HUES6 (cell line): ENCODE data around the gene ICOS.

Experiments
- H3K27ac ChIP-seq: 2 replicates; pipeline ENCODE4 v1.7.0; 2013; ENCODE audit warnings: low read depth, mild to moderate bottlenecking, low read length, inconsistent platforms
- H3K27me3 ChIP-seq: 2 replicates; pipeline ENCODE4 v1.6.1; 2013; ENCODE audit warnings: low read length; ENCODE audit not compliant: control insufficient read depth, insufficient read depth
- H3K36me3 ChIP-seq: 2 replicates; pipeline ENCODE4 v1.6.1; 2013; ENCODE audit warnings: low read length; ENCODE audit not compliant: control insufficient read depth, insufficient read depth
- H3K4me1 ChIP-seq: 2 replicates; pipeline ENCODE4 v1.6.1; 2013; ENCODE audit warnings: low read length; ENCODE audit not compliant: control insufficient read depth, insufficient read depth
- H3K4me3 ChIP-seq: 2 replicates; pipeline ENCODE4 v1.5.1; 2013; ENCODE audit warnings: low read depth, low read length
- H3K9ac ChIP-seq: one replicate; pipeline ENCODE4 v1.6.1; 2013; ENCODE audit warnings: mild to moderate bottlenecking, low read length
- H3K9me3 ChIP-seq: 2 replicates; pipeline ENCODE4 v1.6.1; 2013; ENCODE audit warnings: low read depth, low read length; ENCODE audit not compliant: control insufficient read depth, insufficient read depth

The ICOS gene

DNA sequence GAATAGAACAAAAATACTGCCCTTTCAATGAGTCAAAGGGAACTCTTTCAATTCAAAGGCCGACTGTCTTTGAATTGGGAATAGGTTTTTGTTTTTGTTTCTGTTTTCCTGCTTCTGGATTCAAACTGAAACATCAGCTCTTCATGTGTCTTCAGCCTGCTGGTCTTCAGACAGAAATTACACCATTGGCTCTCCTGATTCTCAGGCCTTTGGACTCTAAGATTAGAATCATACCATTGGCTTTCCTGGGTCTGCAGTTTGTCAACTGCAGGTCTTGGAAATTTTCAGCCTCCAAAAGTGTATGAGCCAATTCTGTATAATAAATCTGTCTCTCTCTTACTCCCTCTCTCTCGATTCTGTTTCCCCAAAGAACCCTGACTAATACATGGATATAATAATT, 37.9 kb upstream of the ICOS start:
- Histone ChIP-seq H3K4me1 (no peaks in the 10 kb centered on the region), H3K27me3 (no peaks in the 10 kb centered on the region), H3K9ac (no peak overlapping the region), H3K27ac (no peak overlapping the region), H3K9me3 (peaks cover 13% of the 10 kb centered on the region; the same call in 1 of the 2 replicates), H3K4me3 (no peak overlapping the region), H3K36me3 (no peaks in the 10 kb centered on the region)

DNA sequence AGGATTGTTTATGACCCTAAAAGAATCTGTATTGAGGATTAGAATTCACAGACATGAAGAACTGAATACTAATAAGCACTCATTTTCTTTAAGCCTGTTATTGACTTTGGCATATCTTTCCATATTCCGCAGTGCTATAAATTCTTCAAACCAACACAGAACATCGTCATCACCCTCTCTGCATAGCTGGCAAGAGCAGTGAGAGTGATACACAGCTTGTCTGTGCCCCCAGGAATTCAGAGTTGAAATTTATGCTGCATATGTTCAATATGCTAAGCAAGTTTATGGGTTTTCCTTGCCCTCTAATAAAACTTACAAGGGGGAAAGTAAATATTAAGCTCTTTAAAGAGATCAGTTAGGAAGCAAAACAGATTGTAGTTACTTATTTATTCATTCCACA, 36.3 kb upstream of the ICOS start:
- Histone ChIP-seq H3K4me1 (no peaks in the 10 kb centered on the region), H3K36me3 (no peaks in the 10 kb centered on the region), H3K27me3 (no peaks in the 10 kb centered on the region), H3K4me3 (no peak overlapping the region), H3K27ac (no peak overlapping the region), H3K9me3 (peaks cover 13% of the 10 kb centered on the region; the same call in 1 of the 2 replicates), H3K9ac (no peak overlapping the region)

DNA sequence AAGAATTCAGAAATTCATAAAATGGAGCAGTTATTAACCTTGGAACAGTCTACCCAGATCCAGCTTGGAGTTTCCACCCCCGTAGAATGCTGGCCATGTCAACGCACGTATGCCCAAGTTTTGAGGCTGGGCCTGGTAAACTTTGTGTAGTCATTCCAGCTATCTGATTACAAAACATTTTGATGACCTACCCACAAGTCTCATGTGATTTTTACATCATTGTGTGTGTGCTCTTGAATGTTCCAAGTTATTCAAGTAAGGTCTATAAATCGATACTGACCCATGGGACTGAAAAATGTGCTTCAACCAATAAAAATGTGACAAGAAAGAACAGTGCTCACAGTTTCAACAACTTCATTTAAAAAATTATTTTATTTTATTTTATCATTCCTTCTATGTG, 32.5 kb upstream of the ICOS start:
- Histone ChIP-seq H3K27ac (no peak overlapping the region), H3K4me1 (no peaks in the 10 kb centered on the region), H3K27me3 (no peaks in the 10 kb centered on the region), H3K9me3 (peaks cover 13% of the 10 kb centered on the region; the same call in 1 of the 2 replicates), H3K36me3 (no peaks in the 10 kb centered on the region), H3K9ac (no peak overlapping the region), H3K4me3 (no peak overlapping the region)

DNA sequence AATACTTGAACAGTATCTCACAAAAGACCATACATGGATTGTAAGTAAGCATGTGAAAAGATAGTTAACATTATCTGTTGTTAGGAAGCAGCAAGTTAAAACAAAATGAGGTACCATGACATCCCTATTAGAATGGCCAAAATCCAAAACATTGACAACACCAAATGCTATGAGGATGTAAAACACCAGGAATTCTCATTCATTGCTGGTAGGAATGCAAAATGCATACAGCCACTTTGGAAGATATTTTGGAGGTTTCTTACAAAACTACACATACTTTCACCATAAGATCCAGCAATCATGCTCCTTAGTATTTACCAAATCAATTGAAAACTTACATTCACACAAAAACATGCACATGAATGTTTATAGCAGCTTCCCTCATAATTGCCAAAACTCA, 30.9 kb upstream of the ICOS start:
- Histone ChIP-seq H3K4me1 (0 out of 2 replicates have a peak, but pooled peaks cover 4% of the 10 kb centered on the region), H3K27ac (no peak overlapping the region), H3K9ac (no peak overlapping the region), H3K36me3 (no peaks in the 10 kb centered on the region), H3K9me3 (peaks cover 13% of the 10 kb centered on the region; the same call in 1 of the 2 replicates), H3K27me3 (no peaks in the 10 kb centered on the region), H3K4me3 (no peak overlapping the region)

DNA sequence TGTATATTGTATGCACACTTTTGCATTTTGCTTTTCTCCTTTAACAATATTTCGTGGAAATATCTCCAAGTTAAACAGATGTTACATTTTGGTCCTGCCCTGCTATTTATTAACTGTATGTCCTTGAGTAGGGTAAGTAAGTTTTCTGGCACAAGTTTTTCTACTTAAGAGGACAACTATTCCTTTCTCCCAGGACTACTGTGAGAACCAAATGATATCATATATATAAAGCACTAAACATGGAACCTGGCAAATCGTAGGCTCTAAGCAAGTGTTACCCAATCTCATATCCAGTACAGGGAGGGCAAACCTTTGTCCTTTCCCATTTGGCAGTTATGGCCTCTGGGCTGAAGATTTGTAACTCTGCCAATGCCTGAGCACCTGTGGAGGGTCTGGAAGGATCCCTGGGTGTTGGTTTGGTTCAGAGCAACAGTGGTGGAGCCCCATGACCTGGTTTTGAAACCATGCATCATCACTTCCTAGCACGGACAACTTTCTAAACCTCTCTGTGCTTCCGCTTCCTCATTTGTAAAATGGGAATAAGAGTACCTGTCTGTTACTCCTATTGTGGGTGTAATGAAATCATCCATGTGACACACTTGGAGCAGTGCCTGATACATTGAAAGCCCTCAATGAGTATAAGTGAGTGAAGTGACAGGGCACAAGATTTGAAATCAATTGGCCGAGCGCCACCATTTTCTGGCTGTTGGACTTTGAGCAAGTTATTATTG, 28.3 kb upstream of the ICOS start:
- Histone ChIP-seq H3K27me3 (no peaks in the 10 kb centered on the region), H3K4me1 (0 out of 2 replicates have a peak, but pooled peaks cover 4% of the 10 kb centered on the region), H3K4me3 (no peak overlapping the region), H3K9me3 (0 out of 2 replicates have a peak, but pooled peaks cover under 1% of the 10 kb centered on the region), H3K36me3 (no peaks in the 10 kb centered on the region), H3K27ac (no peak overlapping the region), H3K9ac (no peak overlapping the region)

DNA sequence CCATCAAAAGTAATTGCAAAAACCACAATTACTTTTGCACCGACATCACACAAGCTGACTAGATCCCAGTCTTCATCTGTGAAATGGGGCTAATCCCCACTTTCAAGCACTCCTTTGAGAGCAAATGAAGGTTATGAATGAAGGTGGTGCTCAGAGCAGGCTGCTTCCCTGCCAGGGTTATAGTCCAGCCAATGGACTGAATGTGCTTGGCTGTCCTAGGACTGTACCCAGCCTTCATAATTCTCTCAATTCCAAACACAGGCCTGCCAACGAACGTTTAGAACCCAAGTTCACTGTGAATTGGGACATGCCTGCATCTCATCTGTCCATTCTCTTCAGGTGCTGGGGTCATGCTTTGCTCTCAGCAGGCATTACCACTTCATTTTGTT, 27.8 kb upstream of the ICOS start:
- Histone ChIP-seq H3K9me3 (no peaks in the 10 kb centered on the region), H3K27me3 (no peaks in the 10 kb centered on the region), H3K4me3 (no peak overlapping the region), H3K27ac (no peak overlapping the region), H3K4me1 (0 out of 2 replicates have a peak, but pooled peaks cover 4% of the 10 kb centered on the region), H3K36me3 (no peaks in the 10 kb centered on the region), H3K9ac (no peak overlapping the region)

DNA sequence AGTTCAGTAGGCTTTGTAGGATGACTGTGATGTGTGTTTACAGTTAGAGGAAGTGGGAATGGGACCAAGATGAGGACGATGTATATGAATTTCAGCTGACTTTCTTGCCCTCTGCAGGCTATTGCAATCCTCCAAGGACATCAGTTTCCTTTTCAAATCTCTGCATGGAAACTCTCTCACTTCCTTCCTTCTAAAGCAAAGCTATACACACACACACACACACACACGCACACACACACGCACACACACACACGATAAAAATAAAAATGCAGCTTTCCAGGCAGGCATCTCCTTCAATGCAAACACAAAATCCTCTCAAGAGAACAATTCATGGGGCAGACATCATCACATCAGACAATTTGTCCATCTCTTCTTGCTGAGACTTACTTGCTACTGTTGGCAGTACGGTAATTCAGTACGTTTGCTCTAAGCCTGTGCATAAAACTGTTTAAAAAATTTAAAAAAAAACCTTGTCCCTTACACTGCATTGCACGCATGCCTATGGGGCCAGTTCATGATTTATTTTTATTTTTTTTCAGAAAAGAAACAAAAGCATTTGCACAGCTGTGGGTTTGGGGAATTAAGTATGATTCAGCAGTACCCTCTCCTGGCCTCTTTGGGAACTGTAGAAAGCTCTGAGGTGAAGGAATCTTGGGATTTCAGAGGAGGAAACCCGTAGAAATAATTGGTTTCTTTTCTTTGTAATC, 27.1 kb upstream of the ICOS start:
- no peaks in the 10 kb centered on the region for H3K9me3 ChIP-seq
- no peak overlapping the region for H3K27ac ChIP-seq
- H3K4me3 ChIP-seq = no peak overlapping the region
- H3K9ac ChIP-seq = no peak overlapping the region
- no peaks in the 10 kb centered on the region for H3K36me3 ChIP-seq
- no peaks in the 10 kb centered on the region for H3K27me3 ChIP-seq
- H3K4me1 ChIP-seq = 0 out of 2 replicates have a peak, but pooled peaks cover 4% of the 10 kb centered on the region

DNA sequence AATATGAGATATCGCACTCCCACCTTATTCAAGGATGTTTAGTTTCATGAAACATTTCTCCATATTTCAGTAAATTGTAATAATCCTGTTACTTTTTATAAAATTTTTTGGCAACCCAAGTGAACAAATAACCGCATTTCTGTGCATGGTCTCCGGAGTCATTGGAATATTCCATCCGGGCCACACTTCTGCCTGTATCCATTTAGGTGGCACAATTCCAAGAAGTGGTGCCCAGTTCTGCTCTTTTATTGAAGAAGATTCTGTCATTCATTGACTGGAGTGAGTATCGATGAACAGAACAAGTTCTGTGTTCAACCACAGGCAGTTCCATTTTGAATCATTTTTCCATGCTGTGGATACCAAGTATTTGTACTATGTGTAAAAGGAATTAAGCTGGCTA, 26.6 kb upstream of the ICOS start:
- Histone ChIP-seq H3K36me3 (no peaks in the 10 kb centered on the region), H3K27ac (no peak overlapping the region), H3K4me1 (0 out of 2 replicates have a peak, but pooled peaks cover 4% of the 10 kb centered on the region), H3K9me3 (no peaks in the 10 kb centered on the region), H3K4me3 (no peak overlapping the region), H3K27me3 (no peaks in the 10 kb centered on the region), H3K9ac (no peak overlapping the region)

DNA sequence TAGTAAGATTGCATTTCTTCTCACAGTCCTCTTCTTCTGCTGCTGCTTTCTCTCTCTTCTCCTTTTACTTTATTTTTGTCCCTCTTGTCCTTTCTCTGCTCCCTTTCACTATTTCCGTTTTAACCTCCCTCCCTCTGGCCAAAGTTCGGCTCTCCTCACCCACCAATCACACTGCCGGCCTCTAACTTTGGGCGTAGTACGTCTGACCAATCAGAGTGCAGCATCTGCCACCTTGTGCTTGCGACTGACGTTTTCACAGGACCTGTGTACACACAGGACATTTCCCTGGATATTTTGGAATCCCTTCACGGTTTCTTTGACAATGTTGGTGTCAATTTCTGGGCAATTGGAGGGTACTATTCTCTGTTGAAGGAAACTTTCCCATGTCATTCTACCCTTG, 22.6 kb upstream of the ICOS start:
- Histone ChIP-seq H3K4me1 (peaks cover 9% of the 10 kb centered on the region; the same call in 1 of the 2 replicates), H3K9ac (no peak overlapping the region), H3K27me3 (no peaks in the 10 kb centered on the region), H3K4me3 (no peak overlapping the region), H3K27ac (no peak overlapping the region), H3K9me3 (no peaks in the 10 kb centered on the region), H3K36me3 (no peaks in the 10 kb centered on the region)

DNA sequence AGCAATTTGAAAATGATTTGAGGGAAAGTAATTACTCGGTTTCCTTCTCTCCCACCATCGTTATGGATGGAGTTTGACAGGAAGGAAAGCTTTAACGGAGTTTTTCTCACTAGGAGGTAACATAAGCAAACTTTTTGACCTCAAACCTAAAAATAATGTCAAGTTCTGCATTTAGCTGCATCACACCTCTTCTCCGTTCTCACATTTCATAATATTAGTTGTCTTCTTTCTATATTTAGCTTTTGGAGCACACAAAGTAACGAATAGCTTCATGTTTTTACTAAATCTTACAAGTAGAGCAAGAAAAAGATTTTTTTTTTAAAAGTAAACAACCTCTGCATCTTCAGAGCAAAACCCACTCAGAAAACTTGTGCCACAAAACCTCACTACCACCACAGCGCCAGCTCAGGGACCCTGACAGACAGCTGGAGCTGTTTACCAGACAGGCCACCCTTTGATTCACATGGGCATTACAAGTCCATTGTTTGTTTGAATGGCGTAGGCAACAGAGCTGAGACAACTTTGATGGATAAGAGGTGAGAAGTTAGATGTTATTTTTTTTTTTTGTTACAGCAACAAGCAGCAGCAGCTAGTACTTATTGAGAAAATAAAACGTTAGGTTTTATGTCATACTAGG, 21.9 kb upstream of the ICOS start:
- Histone ChIP-seq H3K9me3 (no peaks in the 10 kb centered on the region), H3K36me3 (no peaks in the 10 kb centered on the region), H3K4me1 (peaks cover 5% of the 10 kb centered on the region; the same call in 1 of the 2 replicates), H3K27ac (no peak overlapping the region), H3K4me3 (no peak overlapping the region), H3K27me3 (no peaks in the 10 kb centered on the region), H3K9ac (no peak overlapping the region)

DNA sequence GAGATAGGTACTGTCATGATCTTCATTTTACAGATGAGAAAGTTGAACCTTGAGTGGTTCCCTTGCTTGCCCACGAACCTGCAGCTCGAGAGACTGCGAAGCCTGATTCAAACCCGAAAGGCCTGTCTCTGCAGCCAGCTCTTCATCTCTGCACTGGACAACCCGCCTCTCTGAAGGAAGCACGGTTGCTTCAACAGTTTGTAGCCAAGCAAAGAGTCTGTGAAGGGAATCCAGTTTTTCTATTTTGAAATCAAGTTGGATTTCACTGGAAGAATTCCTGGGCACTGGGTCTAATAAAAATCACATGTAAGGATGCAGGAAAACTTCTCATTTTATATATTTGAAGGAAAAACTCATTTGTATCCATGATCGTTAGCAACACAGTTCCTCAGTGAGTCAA, 21.3 kb upstream of the ICOS start:
- no peaks in the 10 kb centered on the region for H3K27me3 ChIP-seq
- H3K27ac ChIP-seq = no peak overlapping the region
- H3K4me3 ChIP-seq = no peak overlapping the region
- H3K9ac ChIP-seq = no peak overlapping the region
- H3K36me3 ChIP-seq = no peaks in the 10 kb centered on the region
- H3K9me3 ChIP-seq = no peaks in the 10 kb centered on the region
- peaks cover 5% of the 10 kb centered on the region; the same call in 1 of the 2 replicates for H3K4me1 ChIP-seq
